HG03565 (cell line): ENCODE results near the gene MAPK8IP1.
A peak's percentile ranks its signal among the peaks of the same experiment; 100 is the strongest.

Experiments used
- ATAC-seq: cut with Tn5 transposase; IDR thresholded peaks from one replicate; pipeline ENCODE4 v1.9.1; 2021; ENCODE audit warnings: mild to moderate bottlenecking, moderate library complexity; ENCODE audit not compliant: unreplicated experiment

Gene MAPK8IP1

DNA sequence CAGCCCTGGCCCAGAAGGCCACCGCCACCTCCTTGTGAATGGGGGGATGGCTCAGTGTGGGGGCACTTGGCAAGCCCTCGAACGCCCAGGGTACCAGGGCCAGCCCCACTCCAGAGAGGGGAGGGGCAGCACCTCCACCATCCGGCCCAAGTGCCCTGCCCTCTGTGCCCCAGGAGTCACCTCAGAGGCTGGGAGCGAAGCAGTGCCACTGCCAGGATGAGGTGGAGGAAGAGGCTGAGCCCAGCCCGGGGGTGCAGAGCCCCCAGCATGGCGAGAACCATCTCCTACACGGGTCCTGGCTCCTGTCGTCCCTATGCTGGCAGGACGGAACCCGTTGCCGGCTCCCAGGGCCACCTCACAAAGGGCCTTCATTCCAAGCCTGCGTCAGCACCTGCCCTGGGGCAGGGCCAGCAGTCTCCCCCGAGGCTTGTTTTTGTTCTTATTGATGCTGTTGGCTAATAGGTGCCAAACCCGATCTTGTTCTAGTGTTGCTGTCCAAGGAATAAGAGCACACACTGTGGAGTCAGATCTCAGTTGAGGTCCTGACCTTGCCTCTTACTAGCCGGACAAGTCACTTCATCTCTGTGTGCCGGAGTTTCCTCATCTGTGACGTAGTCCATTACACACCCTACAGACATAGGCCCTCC is 21.6 kb downstream of the MAPK8IP1 start, which contains the start of gene FREY1:
TSS of gene FREY1 (minus strand) at position 307 of the 647 bp plus-strand sequence. CDS start at position 281, 26 bp downstream.
- no peak for ATAC-seq

DNA sequence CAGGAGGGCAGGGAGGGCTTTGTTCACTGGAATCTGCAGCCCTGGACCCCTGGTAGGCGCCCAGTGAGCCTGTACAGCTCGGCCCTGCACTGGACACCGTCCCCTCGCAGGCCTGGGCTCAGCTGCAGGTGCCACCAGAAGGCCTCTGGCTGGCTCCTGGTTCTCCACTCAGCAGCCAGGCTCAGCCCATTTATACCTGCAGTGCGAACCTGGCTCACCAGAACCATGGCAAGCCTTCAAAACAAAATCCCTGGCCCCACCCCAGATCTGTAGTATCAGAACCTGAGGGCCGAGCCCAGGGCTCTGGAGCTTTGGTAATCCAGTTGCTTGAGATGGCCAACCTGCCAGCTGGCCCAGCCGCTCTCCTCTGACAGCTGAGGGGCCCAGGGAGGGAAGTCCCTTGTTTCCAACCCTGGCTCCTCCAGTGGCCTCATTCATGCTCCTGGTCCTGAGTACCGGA is 22.5 kb downstream of the MAPK8IP1 start:
- no peak for ATAC-seq

DNA sequence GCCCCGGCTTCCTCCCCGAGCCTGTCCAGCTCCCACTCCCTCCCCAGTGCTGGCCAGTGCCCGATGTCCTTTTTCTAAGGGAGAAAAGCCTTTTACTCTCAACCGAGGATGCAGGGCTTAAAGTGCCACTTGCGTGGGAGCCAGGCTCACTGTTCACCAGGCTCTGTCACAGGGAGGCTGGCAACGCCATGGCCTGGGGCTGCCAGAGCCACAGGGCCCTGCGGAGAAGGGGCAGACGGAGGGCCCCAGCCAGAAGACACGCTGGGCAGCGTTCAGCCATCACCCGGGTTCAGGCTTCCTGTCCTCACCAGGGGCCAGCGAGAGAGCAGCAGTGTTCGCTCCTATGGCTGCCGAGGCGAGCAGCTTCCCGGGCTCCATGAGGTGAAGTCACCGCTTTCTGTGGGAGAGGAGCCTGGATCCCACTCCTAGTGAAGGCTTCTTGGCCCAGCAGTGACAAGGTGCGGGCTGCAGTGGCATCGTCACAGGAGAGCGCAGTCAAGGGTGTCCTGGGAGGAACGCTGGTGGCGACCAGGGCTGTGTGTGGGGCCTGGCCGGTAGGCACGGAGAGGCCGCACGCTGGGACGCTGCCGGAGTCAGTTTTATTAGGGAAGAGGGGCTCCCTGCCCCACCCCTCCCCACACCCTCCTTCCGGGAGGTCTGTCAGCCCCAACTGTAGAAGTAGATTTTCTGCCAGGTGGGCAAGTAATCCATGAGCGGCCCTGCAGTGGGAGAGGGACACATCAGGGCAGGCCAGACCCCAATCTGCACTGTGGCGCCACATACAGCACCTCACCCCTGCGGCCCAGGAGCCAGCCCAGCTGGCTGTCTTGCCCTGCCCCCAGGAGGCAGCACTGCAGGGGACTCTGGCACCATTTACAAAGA is 24.4 kb downstream of the MAPK8IP1 start:
- no peak for ATAC-seq

DNA sequence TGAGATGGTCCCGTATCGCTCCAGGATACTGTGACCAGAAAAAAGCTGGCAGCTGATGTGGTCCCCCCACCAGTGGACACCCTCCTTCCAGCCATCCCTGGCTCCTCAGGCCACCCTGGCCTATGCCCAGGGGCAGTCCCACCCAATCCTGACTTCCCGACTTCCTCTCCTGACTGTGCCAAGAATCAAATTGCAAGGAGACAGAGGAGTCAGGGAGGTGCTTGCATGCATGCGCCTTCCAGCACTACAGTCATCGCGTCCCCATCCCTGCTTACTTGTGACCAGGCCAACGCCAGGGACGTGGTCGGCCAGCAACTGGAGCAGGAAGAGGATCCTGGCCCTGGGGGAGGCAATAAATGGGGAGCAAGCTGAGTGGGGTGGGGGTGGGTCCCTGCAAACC is 25.2 kb downstream of the MAPK8IP1 start:
- no peak for ATAC-seq

DNA sequence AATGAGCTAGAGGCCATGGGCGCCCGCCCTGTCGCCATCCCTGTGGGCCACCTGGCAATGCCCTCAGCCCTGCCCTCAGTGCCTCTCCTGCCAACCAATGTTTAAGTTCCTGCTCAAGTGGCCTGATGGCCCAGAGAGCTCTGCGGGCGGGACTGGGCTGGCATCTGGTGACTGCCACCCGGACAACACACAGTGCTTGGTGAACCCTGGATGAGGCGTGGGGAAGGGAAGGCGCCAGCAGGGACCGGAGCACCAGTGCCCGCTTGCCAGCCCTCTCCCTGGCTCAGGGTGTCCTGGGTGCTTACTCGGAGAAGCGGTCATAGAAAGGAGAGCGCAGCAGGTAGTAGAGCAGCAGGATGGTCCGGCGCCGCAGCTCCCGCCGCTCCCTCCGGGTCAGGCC is 28.1 kb downstream of the MAPK8IP1 start:
- ATAC-seq: no peak

DNA sequence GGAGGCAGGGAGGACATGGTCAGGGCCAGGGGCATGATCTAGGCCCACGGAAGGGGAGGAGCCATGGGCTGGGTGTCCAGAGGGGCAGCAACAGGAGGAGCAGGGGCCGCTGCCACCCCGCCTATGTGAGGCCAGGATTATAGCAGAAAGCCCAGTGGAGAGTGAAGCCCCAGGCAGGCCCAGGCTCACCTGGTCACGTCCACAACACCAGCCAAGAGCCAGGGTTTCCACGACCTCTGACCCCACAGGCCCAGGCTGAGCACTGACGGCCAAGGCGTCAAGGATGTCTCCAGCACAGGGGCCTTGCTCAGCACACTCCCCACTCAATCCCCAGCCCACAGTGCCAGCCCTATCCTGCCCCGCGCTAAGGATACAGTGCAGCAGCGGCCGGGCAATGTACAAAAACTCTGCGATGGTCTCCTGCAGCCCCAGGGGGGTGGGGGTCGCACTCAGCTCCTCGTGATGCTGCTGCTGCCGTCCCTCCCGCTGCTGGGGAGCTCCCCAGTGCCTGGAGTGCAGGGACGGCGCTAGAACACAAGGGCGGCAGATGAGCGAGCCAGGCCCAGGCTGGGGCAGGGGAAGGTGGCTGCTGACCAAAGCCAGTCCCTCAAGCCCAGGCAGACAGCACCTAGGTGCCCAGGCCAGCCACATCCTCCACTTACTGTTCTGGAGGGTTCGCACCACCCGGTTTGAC is 28.6 kb downstream of the MAPK8IP1 start:
- ATAC-seq: no peak

DNA sequence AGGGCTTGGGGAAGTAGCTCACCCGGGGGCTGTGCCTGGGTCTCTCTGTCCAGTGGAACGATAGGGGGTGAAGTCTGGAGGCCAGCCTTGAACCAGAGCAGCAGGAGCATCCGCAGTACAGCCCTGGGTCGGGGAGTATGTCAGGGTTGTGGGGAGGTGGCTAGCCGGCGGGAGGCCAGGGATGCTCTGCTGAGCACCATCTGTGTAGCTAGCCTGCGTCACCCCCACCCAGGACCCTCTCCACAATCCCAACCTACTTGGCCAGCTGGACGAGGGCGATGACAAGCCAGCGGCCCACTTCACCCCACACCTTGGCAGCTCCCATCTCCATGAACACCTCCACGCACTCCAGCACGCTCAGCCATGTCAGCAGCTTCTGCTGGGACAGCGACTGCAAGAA is 30.0 kb downstream of the MAPK8IP1 start:
- no peak for ATAC-seq

DNA sequence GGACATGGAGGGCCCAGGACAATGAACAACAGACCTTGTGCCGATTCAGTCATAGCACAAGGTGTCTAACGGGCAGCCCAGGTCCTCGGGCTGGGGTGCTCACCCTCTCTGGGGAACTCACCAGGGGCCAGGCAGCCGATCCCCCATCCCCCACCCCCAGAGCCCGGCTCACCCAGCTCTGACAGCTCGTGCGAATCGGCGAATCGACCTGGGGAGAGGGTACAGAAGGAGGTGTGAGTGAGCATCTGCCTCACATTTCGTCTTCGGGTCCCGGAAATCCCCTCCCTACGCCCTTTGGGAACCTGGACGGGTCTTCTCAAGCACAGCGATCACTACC is 31.8 kb downstream of the MAPK8IP1 start:
- no peak for ATAC-seq

DNA sequence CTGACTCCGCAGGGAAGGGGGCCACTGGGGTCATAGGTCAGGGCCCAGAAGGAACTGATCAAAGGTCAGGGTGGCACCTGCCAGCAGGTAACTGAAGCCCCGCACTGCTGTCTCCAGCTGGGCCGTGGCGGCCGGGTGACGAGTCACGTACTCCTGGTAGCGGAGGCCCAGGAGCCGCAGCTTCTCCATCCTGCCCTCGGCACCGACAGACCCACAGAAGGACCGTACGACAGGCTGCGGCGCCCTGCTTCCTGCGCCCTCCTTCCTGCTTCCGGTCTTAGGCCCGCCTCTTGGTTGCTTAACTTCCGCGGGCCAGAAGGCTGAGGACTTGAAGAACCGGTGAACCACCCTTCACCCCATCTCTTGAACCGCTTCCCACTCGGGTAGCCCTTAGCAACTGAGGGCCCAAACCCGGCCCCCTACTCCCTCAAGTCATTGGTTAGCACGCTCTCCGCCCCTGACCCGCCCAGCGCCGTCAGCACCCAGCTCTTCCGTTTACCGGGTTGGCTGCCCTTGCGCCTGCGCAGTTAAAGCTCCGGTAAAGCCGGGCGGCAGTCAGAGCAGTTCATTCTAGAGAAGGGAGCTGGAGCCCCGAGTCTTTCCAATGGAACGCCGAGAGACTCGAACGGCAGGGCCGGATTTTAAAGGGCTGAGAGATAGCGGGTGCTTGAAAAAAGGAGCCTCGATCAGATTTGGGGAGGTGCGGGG is 32.3 kb downstream of the MAPK8IP1 start, which contains the start of gene PEX16:
TSS of gene PEX16 (minus strand) at position 255 of the 708 bp plus-strand sequence. CDS start at position 189, 66 bp downstream.
- ATAC-seq: peak; percentile 78

DNA sequence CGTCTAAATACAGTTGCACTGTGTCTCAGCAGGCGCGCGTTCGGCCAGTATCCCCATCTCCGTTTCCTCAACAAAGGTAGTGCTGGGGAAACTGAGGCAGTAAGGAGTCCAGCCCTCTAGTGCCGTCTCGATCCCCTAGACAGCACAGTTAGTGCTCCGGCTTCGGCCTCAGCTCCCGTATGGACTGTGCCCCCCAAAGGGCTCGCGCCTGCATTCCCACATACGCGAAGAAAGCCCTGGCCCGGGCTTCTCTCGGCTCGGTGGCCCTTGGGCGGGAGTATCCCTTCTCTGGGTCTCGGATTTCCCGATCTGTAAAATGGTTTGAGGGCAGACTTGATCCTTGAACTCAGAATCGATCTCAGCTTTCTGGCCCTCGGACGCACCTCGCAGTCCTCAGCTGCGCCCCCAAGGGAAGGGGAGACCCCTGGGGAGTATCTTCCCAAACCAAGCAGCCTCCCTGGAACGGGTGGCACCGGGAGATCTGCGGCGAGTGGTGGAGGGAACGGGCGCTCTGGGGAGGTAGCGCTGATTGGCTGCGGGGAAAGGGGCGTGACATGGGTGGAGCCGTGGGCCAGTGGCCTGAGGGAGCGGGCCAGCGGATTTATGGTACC is 33.0 kb downstream of the MAPK8IP1 start:
- peak; percentile 27 for ATAC-seq

DNA sequence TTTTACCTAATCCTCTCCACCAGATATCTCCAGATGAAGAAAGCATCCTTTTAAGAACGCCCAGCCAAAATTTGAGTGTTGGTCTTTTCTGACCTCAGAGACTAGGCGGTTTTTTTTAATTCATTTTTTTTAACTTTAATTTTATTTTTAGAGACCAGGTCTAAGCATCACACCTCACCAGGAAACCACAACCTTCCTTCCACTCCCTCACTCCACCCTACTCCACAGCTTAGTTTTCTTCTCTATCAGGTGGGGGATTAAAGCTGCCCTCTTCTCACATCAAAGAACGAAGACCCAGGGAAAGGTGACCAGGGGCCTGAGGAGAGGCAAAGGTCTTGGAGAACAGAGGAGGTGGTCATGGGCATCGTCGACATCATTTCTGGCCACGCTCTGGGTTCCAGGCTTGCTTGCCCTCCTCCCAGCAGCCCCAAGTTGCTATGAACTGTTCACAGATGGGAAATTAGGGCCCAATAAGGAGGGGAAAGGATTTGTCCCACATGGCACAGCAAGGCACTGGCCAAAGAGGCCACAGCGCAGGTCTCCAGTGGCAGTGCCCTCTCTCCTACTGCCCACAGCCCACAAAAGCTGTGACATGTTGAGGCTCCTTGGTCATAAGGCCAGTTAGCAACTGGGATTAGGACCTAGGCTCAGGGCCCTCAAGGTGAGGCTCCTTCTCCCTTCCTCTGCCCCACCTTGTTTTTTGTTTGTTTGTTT is 33.7 kb downstream of the MAPK8IP1 start:
- ATAC-seq: no peak

DNA sequence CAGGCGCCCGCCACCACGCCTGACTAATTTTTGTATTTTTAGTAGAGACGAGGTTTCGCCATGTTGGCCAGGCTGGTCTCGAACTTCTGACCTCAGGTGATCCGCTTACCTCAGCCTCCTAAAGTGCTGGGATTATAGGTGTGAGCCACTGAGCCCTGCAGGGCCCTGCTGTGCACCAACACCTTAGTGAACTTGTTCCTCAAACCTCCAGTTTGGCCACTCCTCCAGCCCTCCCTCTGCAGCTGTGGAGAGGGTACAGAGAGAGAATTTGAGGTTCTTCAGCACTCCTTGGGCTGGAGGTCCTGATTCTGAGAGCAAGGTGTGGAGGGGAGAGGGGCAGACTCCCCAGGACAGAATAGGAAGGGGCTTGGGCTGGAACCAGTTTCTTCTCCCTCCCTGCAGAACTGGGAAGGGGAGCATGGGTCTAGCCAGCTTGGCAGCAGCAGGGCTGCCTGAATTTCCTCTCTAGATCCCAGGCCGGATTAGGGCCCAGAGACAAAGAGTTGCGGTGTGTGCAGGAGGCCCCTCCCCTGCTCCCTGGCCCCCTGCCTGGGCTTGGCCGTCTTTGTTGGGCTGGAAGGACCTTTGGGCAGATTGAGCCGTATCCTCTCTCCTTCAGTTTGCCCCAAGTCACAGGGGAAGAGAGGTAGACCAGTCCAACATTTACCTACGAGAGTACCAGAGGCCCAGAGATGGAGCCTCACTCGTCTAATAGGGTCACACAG is 34.5 kb downstream of the MAPK8IP1 start:
- ATAC-seq: no peak

DNA sequence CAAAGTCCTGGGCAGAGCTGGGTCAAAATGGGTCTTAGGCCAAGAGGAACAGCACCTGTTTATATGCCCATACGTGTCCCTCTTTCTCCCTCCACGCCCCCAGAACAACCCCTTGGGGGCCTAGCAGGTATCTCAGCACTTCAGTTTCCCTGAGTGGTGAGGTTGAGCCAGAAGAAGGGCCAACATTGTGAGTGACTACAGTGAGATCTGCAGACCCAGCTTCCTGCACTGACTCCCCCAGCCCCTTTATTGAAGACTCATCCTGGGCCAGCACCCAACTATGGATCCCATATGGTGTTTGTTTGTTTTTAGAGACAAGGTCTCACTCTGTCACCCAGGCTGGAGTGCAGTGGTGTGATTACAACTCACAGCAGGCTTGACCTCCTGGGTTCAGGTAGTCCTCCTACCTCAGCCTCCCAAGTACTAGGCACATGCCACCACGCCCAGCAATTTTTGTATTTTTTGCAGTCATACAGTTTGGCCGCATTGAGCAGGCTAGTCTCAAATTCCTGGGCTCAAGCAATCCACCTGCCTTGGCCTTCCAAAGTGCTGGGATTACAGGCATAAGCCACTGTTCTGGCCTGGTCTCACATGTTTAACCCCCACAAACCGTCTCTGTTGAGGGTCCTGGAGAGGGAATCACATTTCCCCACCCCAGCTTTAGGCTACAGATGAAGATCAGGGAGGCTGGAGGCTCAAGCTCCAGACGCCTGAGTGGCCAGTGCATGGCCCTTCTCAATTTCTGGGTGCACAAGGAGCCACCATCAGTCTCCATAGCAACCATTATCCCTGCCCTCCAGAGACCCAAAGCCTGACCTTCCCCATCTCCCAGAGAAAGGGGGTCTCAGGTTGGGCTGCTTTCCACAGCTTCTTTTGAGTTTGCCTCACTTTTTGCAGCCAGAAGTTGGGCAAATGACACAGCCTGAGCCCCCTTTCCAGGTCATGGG is 35.4 kb downstream of the MAPK8IP1 start:
- no peak for ATAC-seq

DNA sequence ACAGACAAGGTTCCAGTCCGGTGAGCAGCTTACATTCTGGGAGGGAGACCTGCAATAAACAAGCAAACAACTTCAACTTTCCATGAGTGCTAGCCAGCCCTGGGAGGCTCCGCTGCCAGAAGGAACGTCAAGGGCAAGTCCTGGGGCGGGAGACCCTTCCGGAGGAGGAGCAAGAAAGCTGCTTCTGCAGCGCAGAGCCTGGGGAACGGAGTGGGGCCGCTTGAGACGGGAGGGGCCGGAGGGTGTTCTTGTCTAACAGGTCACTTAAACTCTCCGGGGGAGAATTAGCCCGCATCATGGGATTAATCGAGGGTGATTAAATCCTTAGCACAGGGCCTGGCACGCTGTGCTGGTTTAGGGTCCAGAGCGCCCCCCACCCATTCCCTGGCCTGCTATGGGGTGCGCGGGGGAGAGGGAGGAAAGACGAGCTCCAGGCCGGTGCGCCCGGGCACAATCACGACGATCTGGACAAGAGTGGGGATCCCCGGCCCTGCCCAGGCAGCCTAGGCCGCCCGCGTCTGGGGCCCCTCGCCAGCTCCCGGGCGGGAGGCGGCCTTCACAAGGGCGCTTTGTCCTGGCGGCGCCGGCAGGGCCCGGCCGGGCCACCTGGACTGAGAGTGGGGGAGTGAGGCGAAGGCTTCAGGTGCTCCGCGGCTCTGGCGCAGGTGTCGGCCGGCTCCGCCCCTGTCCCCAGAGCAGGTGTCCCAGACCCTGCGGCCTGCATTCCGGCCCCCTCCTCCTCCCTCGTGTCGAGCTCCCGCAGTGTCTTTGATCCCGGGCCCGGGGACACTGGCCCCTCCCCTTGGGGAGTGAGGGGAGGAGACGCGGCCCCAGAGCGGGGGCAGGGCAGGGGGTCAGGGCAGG is 36.3 kb downstream of the MAPK8IP1 start:
- no peak for ATAC-seq

DNA sequence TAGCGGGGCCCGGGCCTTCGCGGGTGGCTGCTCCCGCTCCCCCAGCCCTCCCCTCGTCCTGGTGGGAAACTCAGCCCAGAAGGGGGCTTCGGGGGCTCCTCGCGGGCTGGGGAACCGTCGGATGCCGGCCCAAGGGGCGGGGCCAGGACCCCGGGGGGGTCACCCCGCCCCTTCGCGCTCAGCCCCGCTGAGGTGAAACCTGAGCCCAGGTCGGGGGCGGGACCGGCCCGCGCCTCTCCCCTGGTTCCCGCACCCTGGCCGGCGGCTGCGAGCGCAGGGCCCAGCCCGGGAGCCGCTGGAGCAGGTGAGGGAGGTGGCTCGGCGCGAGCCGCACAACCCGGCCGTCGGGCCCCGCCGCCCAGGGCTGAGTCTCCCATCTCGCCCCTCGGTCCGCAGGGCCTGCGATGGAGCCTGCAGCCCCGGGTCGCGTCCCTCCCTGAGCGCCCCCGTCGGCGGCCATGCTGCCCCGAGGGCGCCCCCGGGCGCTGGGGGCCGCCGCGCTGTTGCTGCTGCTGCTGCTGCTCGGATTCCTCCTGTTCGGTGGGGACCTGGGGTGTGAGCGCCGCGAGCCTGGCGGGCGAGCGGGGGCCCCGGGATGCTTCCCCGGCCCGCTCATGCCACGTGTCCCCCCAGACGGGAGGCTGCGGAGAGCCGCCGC is 37.1 kb downstream of the MAPK8IP1 start, which contains the start of gene LARGE2:
TSS of gene LARGE2 (plus strand) at position 232 of the 658 bp plus-strand sequence. CDS start at position 459, 227 bp downstream.
- ATAC-seq: no peak
